GM12878 (cell line): ENCODE results near the gene DHFR. TPM values are rescaled to one million over a fixed set of nuclear protein-coding genes. Genes with fewer than 3 reads are reported as not detected.

Experiments
- ATAC-seq: fragments of 200-7000 bp; cut with Tn5 transposase; 3 replicates; pipeline ENCODE4 v1.9.1; 2020; ENCODE audit warnings: mild to moderate bottlenecking, moderate library complexity
- BruUV-seq: library from RNA; stranded (reverse); fragments of 400-500 nt; replicated peaks from 2 replicates; lab custom pipeline; 2021; lab: Mats Ljungman, UMichigan
- CTCF ChIA-PET: fragments of 300-600 bp; sonication (Branson Sonifier 250); formaldehyde crosslinking; extraction: SDS; loops from one replicate; lab custom pipeline; 2021; ENCODE audit warnings: inconsistent platforms; lab: Yijun Ruan, JAX
- POLR2A ChIA-PET: fragments of 350-600 bp; formaldehyde crosslinking; extraction: SDS; loops from one replicate; lab custom pipeline; 2021; ENCODE audit warnings: inconsistent platforms; lab: Charles Lee
- RAD21 ChIA-PET: fragments of 300-600 bp; sonication (Branson Sonifier 250); formaldehyde crosslinking; loops from one replicate; lab custom pipeline; 2023; ENCODE audit warnings: antibody characterized with exemption; ENCODE audit not compliant: unreplicated experiment; lab: Charles Lee
- SMC1A ChIA-PET: fragments of 300-600 bp; sonication (Branson Sonifier 250); formaldehyde crosslinking; loops from one replicate; lab custom pipeline; 2023; ENCODE audit not compliant: unreplicated experiment, uncharacterized antibody; lab: Charles Lee
- DNase-seq: peaks from one replicate; pipeline ENCODE4 v3.0.0-alpha.2; 2011; ENCODE audit warnings: low read depth, low spot score
- FAIRE-seq: peaks from 3 replicates; lab custom pipeline; 2011; peaks lifted over from hg19 to GRCh38; lab: Jason Lieb, UNC
- H2AFZ ChIP-seq: 2 replicates; pipeline ENCODE4 v1.6.0; 2011; ENCODE audit warnings: low read depth, low read length, control low read depth; ENCODE audit not compliant: control insufficient read depth
- H3K27ac ChIP-seq: 2 replicates; pipeline ENCODE4 v1.5.1; 2011; ENCODE audit warnings: control low read depth; ENCODE audit not compliant: control insufficient read depth, insufficient read depth
- H3K27me3 ChIP-seq, 2 experiments: replicated peaks in 1 of 2; 2 replicates each; pipeline versions ENCODE4 v1.6.0 to v1.6.1; 2011; ENCODE audit warnings: low read length in 1 of 2; ENCODE audit not compliant: control insufficient read depth in 2 of 2, insufficient read depth in 2 of 2
- H3K36me3 ChIP-seq, 2 experiments: 2 replicates each; pipeline ENCODE4 v1.5.1; 2011; ENCODE audit warnings: low read length in 1 of 2; ENCODE audit not compliant: control insufficient read depth in 2 of 2, insufficient read depth in 2 of 2
- H3K4me1 ChIP-seq: 2 replicates; pipeline ENCODE4 v1.6.1; 2011; ENCODE audit warnings: mild to moderate bottlenecking, low read length, moderate library complexity, mixed read lengths; ENCODE audit not compliant: control insufficient read depth, insufficient read depth
- H3K4me2 ChIP-seq: 2 replicates; pipeline ENCODE4 v1.6.0; 2011; ENCODE audit warnings: control low read depth; ENCODE audit not compliant: control insufficient read depth, insufficient read depth
- H3K4me3 ChIP-seq: fragments of 200-600 bp; sonication (generic); 2 replicates; pipeline ENCODE4 v1.5.1; 2016
- H3K79me2 ChIP-seq: 2 replicates; pipeline ENCODE4 v1.6.0; 2011; ENCODE audit warnings: low read length; ENCODE audit not compliant: control insufficient read depth, insufficient read depth
- H3K9ac ChIP-seq: 2 replicates; pipeline ENCODE4 v1.8.0; 2011; ENCODE audit warnings: low read length, control low read depth, mixed read lengths; ENCODE audit not compliant: control insufficient read depth, insufficient read depth
- H3K9me3 ChIP-seq: replicated peaks from 3 replicates; pipeline ENCODE4 v1.5.1; 2011; ENCODE audit warnings: mild to moderate bottlenecking, low read length; ENCODE audit not compliant: control insufficient read depth, insufficient read depth
- H4K20me1 ChIP-seq: 2 replicates; pipeline ENCODE4 v1.6.0; 2011; ENCODE audit not compliant: control insufficient read depth, insufficient read depth
- GATAD2B ChIP-seq: fragments of 450-650 bp; conservative IDR thresholded peaks from 2 replicates; pipeline ENCODE4 v1.6.1; 2017; ENCODE audit warnings: low read depth, mild to moderate bottlenecking, moderate library complexity
- NFXL1 ChIP-seq: fragments of 450-650 bp; IDR thresholded peaks from 2 replicates; pipeline ENCODE4 v1.6.1; 2017; ENCODE audit warnings: antibody characterized with exemption, mild to moderate bottlenecking, borderline replicate concordance
- RBBP5 ChIP-seq: fragments of 200-600 bp; sonication (generic); conservative IDR thresholded peaks from 2 replicates; pipeline ENCODE4 v1.6.1; 2016
- whole genome bisulfite sequencing: methylation state at CpG from one replicate; pipeline ENCODE4 v1.1.6; 2016; ENCODE audit warnings: low lambda C conversion rate; ENCODE audit not compliant: insufficient replicate concordance, insufficient coverage; ENCODE audit errors: missing lambda C conversion rate; 5-methylcytosine and 5-hydroxymethylcytosine counted together
- in situ Hi-C: fragments of 300-500 bp; cut with MboI; formaldehyde crosslinking; loops from 9 replicates; pipeline ENCODE4 v1.14.3; 2018; ENCODE audit warnings: mixed read lengths
- intact Hi-C: fragments of 100-400 bp; cut with micrococcal nuclease; formaldehyde crosslinking; loops from one replicate; pipeline ENCODE4 v1.14.2; 2022; ENCODE audit not compliant: unreplicated experiment
- polyA plus RNA-seq, 11 experiments: library from polyadenylated mRNA; depleted of rRNA in 4 of 11; unstranded in 6 of 11; stranded (reverse) in 5 of 11; fragments of >200 nt; fragmentation: Nextera tagmentation in 4 of 11; fragmentation: Illumina TruSeq in 1 of 11; extraction: Ambion mirVana in 4 of 11; extraction: Trizol in 1 of 11; gene quantifications; 1 replicate in 1 of 11; 2 replicates in 10 of 11; pipeline versions ENCODE4 v1.2.1 to v1.2.3, GENCODE V29; 2011 to 2016; ENCODE audit warnings: inconsistent platforms in 2 of 11, missing spikeins in 2 of 11, low read depth in 1 of 11
- total RNA-seq, 4 experiments: library from RNA; depleted of rRNA in 3 of 4; stranded (reverse); fragments of >200 nt in 3 of 4; fragmentation: Illumina TruSeq in 1 of 4; extraction: Trizol in 1 of 4; gene quantifications; 2 replicates each; pipeline versions ENCODE4 v1.2.1 to v1.2.3, GENCODE V29; 2013 to 2021

DHFR gene
- total and polyA plus RNA-seq, 10 of the 15 experiments (the other 5 are each of a cell fraction or from before 2014, with no cell fraction given): 57.9 to 143 (median 71.4) TPM

- ChIA-PET SMC1A (interaction anchor here (0.9 to 4.3 kb wide), 4 partner anchors 13 to 189 kb away, joined by 3 to 37 read pairs (median 7); partner anchors contain the start of genes DHFR and MSH3), RAD21 (interaction anchor here (0.6 to 2.2 kb wide), 5 partner anchors 11 to 575 kb away, joined by 3 to 8 read pairs (median 5); partner anchors contain the start of genes DHFR and MSH3), POLR2A (interaction anchor here (3.6 kb wide), 1 partner anchor 11 kb away, joined by 25 read pairs; the partner anchor contains the start of gene DHFR), CTCF (interaction anchor here (0.9 to 9.8 kb wide), 3 partner anchors 11 to 527 kb away, joined by 3 to 116 read pairs (median 30); partner anchors contain the start of gene DHFR)
- H3K4me2 ChIP-seq: no peak overlapping the region; the same call in 1 of the 2 replicates
- no peaks in the 10 kb centered on the region; the same call in 1 of the 2 replicates for H3K4me1 ChIP-seq
- no peaks in the 10 kb centered on the region for H3K79me2 ChIP-seq
- BruUV-seq: no TSS peak
- peaks cover 11 to 17% of the 10 kb centered on the region in 2 experiments for H3K36me3 ChIP-seq
- in situ Hi-C loops (no loop called here), intact Hi-C loops (no loop called here)
- 98% methylated on average over 8 of the region's 8 CpGs for WGBS
- TF ChIP-seq RBBP5 (no peak), NFXL1 (no peak)
- FAIRE-seq: no peak
- H2AFZ ChIP-seq: no peak overlapping the region; the same call in 1 of the 2 replicates
- no peaks in the 10 kb centered on the region for H3K27me3 ChIP-seq
- no peaks in the 10 kb centered on the region for H3K9me3 ChIP-seq
- no peak for ATAC-seq
- DNase-seq: no peak
- no peak overlapping the region for H3K9ac ChIP-seq
- H3K27ac ChIP-seq: no peak overlapping the region
- no peak overlapping the region for H3K4me3 ChIP-seq
- H4K20me1 ChIP-seq: no peaks in the 10 kb centered on the region
Observed at GRCh38 chr5:80667384-80667783, 12.6 kb upstream of the DHFR start.

GRCh38 chr5:80665057-80665456 is 10.3 kb upstream of the DHFR start:
- no peaks in the 10 kb centered on the region; the same call in 1 of the 2 replicates for H3K4me1 ChIP-seq
- TF ChIP-seq GATAD2B: no peak
- intact Hi-C loops: no loop called here
- ChIA-PET CTCF (interaction anchor here (1.0 to 1.4 kb wide), 2 partner anchors 9 kb away, joined by 3 to 8 read pairs; no protein-coding TSS in a partner anchor), RAD21 (no interaction called here), SMC1A (interaction anchor here (1.4 to 2.3 kb wide), 2 partner anchors 9 to 319 kb away, joined by 3 to 10 read pairs; no protein-coding TSS in a partner anchor), POLR2A (interaction anchor here (2.2 kb wide), 1 partner anchor 9 kb away, joined by 13 read pairs; no protein-coding TSS in a partner anchor)
- H2AFZ ChIP-seq: no peak overlapping the region
- in situ Hi-C loops: no loop called here
- H3K9ac ChIP-seq: no peak overlapping the region
- H3K79me2 ChIP-seq: no peaks in the 10 kb centered on the region; the same call in 1 of the 2 replicates
- H3K4me2 ChIP-seq: no peak overlapping the region
- no peak overlapping the region for H3K27ac ChIP-seq
- BruUV-seq: no TSS peak
- H3K4me3 ChIP-seq: no peak overlapping the region
- H4K20me1 ChIP-seq: no peaks in the 10 kb centered on the region
- 98% methylated on average over 4 of the region's 4 CpGs for WGBS
- H3K9me3 ChIP-seq: no peaks in the 10 kb centered on the region
- H3K27me3 ChIP-seq: no peaks in the 10 kb centered on the region
- FAIRE-seq (no peak), ATAC-seq (no peak), DNase-seq (no peak)
- H3K36me3 ChIP-seq: peaks cover 11 to 21% of the 10 kb centered on the region in 2 experiments
